Chondrocyte (in vitro differentiated cells): ENCODE measurements around the gene SLC8A1. TPM values are rescaled to one million over a fixed set of nuclear protein-coding genes. Genes with fewer than 3 reads are reported as not detected.

Source experiments
- DNase-seq: peaks from one replicate; pipeline ENCODE4 v3.0.0; 2021; ENCODE audit warnings: mixed read lengths, low spot score
- H3K27ac Mint-ChIP-seq: one replicate; pipeline ENCODE4 v1.8.0; 2021; ENCODE audit warnings: mild to moderate bottlenecking, moderate library complexity, mixed read lengths; ENCODE audit not compliant: unreplicated experiment
- H3K27me3 Mint-ChIP-seq: 2 replicates; pipeline ENCODE4 v1.8.0; 2021; ENCODE audit warnings: low read depth, mixed read lengths
- H3K36me3 Mint-ChIP-seq: 2 replicates; pipeline ENCODE4 v1.8.0; 2021; ENCODE audit warnings: low read depth, mixed read lengths
- H3K4me1 Mint-ChIP-seq: 2 replicates; pipeline ENCODE4 v1.8.0; 2021; ENCODE audit warnings: low read depth, mild to moderate bottlenecking, mixed read lengths
- H3K4me3 Mint-ChIP-seq: one replicate; pipeline ENCODE4 v1.8.0; 2021; ENCODE audit warnings: mild to moderate bottlenecking, moderate library complexity, mixed read lengths; ENCODE audit not compliant: unreplicated experiment
- H3K9me3 Mint-ChIP-seq: 2 replicates; pipeline ENCODE4 v1.8.0; 2021; ENCODE audit warnings: low read depth, mixed read lengths
- total RNA-seq: library from RNA; stranded (reverse); gene quantifications from 3 replicates; pipeline ENCODE4 v1.2.1, GENCODE V29; 2021
- TF ChIP-seq, protein P1 (sequence below): fragments of 200-600 bp; sonication (generic); IDR thresholded peaks from 2 replicates; pipeline ENCODE4 v1.5.0; 2021; ENCODE audit warnings: antibody characterized with exemption, mild to moderate bottlenecking, moderate library complexity

Gene SLC8A1
- total RNA-seq, 1 donor from 2014 or later: 53.7 TPM

- no peak overlapping the region for H3K4me3 Mint-ChIP-seq
- TF ChIP-seq, protein P1, sequence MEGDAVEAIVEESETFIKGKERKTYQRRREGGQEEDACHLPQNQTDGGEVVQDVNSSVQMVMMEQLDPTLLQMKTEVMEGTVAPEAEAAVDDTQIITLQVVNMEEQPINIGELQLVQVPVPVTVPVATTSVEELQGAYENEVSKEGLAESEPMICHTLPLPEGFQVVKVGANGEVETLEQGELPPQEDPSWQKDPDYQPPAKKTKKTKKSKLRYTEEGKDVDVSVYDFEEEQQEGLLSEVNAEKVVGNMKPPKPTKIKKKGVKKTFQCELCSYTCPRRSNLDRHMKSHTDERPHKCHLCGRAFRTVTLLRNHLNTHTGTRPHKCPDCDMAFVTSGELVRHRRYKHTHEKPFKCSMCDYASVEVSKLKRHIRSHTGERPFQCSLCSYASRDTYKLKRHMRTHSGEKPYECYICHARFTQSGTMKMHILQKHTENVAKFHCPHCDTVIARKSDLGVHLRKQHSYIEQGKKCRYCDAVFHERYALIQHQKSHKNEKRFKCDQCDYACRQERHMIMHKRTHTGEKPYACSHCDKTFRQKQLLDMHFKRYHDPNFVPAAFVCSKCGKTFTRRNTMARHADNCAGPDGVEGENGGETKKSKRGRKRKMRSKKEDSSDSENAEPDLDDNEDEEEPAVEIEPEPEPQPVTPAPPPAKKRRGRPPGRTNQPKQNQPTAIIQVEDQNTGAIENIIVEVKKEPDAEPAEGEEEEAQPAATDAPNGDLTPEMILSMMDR: no peak
- peaks cover 2% of the 10 kb centered on the region for H3K4me1 Mint-ChIP-seq
- no peak for DNase-seq
- no peak overlapping the region for H3K27ac Mint-ChIP-seq
- no peaks in the 10 kb centered on the region for H3K36me3 Mint-ChIP-seq
- H3K27me3 Mint-ChIP-seq: no peaks in the 10 kb centered on the region
- no peaks in the 10 kb centered on the region for H3K9me3 Mint-ChIP-seq
These were observed 190.8 kb downstream of the SLC8A1 start for GRCh38 chr2:40261042-40261441.

DNA sequence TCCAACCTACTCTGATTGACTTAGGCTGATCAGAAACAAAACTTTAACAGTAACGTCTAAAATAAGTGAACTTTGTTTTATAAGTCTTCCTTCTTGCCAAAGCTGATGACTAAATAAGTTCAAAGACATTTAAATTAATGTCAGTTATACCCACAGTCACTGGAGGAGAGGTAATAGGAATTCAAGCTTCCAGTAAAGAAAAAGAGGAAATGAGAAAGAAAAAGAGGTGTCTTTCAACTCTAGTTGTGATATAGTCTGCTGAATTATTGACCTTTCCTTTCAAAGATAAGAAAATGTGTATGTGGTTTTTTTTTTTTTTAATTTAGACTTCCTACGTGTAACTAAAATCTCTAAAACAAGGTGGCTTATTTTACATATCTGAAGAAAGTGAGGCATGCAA lies 191.5 kb downstream of the SLC8A1 start:
- no peak overlapping the region for H3K27ac Mint-ChIP-seq
- no peak overlapping the region for H3K4me3 Mint-ChIP-seq
- no peaks in the 10 kb centered on the region for H3K9me3 Mint-ChIP-seq
- TF ChIP-seq, protein P1: no peak
- no peaks in the 10 kb centered on the region for H3K4me1 Mint-ChIP-seq
- DNase-seq: no peak
- H3K36me3 Mint-ChIP-seq: no peaks in the 10 kb centered on the region
- no peaks in the 10 kb centered on the region for H3K27me3 Mint-ChIP-seq

DNA sequence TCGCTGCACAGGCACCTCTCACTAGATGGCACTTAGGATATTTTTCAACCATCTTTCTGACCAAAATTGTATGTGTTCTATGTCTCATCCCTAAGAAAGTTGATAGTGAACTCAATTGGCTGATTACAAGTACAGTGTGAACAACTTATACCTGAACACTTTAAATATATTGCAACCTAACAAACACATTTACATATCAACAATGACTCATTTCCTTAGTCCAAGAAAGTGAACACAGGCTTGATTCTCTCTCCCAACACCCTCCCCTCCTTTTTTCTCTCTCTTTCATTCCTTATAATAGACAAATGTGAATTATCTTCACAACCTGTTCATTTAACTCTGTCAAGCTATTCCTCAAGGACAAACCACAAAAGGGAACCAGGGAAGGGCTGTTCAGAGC lies 192.0 kb downstream of the SLC8A1 start:
- H3K4me1 Mint-ChIP-seq: no peaks in the 10 kb centered on the region
- DNase-seq: no peak
- H3K27me3 Mint-ChIP-seq: no peaks in the 10 kb centered on the region
- TF ChIP-seq, protein P1: no peak
- H3K4me3 Mint-ChIP-seq: no peak overlapping the region
- no peak overlapping the region for H3K27ac Mint-ChIP-seq
- no peaks in the 10 kb centered on the region for H3K9me3 Mint-ChIP-seq
- no peaks in the 10 kb centered on the region for H3K36me3 Mint-ChIP-seq

- no peaks in the 10 kb centered on the region for H3K9me3 Mint-ChIP-seq
These were observed 193.8 kb downstream of the SLC8A1 start for GRCh38 chr2:40258135-40258457.

DNA sequence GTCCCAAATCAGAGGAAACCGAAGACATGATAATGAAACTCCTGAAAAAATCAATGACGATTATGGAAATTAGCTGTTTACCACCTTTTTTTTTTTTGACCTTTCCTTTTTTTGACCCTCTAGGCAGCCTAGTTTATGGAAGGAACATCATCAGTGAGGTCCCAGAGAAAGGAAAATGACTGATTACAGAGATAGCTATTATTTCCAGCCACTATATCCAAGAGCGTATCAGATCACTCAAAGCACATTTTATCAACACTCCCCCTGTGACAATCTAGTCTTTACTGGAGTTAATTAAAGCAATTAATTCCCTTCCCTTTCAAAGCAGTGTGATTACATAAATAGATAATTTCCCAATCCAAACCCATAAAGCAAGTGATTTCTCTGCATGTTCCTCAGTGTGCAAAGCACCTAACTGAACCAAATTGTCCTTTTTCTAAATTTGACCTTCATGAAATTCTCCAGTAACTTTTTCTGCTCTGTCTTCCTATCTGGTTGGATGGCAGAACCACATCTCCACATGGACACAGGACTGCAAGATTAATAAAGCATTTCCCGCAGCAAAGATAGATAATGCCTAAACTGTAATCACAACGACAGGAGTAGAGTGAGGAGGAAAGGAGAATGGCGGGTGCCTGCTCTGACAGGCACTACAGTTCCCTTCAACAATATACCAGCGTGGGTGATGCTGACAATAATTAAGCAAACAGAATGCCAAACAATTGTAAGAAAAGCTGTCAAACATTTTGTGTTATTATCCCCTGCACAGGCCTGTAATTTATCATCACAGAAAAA lies 194.4 kb downstream of the SLC8A1 start:
- no peak for DNase-seq
- Mint-ChIP-seq H3K4me1 (no peaks in the 10 kb centered on the region), H3K9me3 (no peaks in the 10 kb centered on the region), H3K27ac (no peak overlapping the region), H3K27me3 (no peaks in the 10 kb centered on the region), H3K36me3 (no peaks in the 10 kb centered on the region), H3K4me3 (no peak overlapping the region)
- TF ChIP-seq, protein P1: no peak

More at GRCh38 chr2:40258135-40258457, 193.8 kb downstream of the SLC8A1 start:
- Mint-ChIP-seq H3K27ac (no peak overlapping the region), H3K4me1 (no peaks in the 10 kb centered on the region), H3K36me3 (no peaks in the 10 kb centered on the region), H3K27me3 (no peaks in the 10 kb centered on the region), H3K4me3 (no peak overlapping the region)
- TF ChIP-seq, protein P1: no peak
- DNase-seq: no peak
